HepG2 (cell line): ENCODE data around the gene SSR2. TPM values are rescaled to one million over a fixed set of nuclear protein-coding genes. Genes with fewer than 3 reads are reported as not detected.

Source experiments
- ATAC-seq: fragments of 200-7000 bp; cut with Tn5 transposase; 3 replicates; pipeline ENCODE4 v1.9.1; 2020; ENCODE audit warnings: mild to moderate bottlenecking, moderate library complexity
- BruUV-seq: library from RNA; stranded (reverse); fragments of 400-500 nt; replicated peaks from 2 replicates; lab custom pipeline; 2021; lab: Mats Ljungman, UMichigan
- CTCF ChIA-PET: fragments of 300-600 bp; formaldehyde crosslinking; extraction: SDS; loops from one replicate; lab custom pipeline; 2021; ENCODE audit warnings: low total read pairs, inconsistent platforms, low intra/inter-chr PET ratio; lab: Yijun Ruan, JAX
- POLR2A ChIA-PET: fragments of 350-600 bp; sonication (Branson Sonifier 250); formaldehyde crosslinking; loops from one replicate; lab custom pipeline; 2020; ENCODE audit warnings: antibody characterized with exemption, inconsistent platforms; lab: Yijun Ruan, JAX
- DNase-seq: peaks from one replicate; pipeline ENCODE4 v3.0.0-alpha.2; 2015; ENCODE audit warnings: low spot score
- FAIRE-seq: peaks from 3 replicates; lab custom pipeline; 2011; peaks lifted over from hg19 to GRCh38; lab: Jason Lieb, UNC
- H2AFZ ChIP-seq: one replicate; pipeline ENCODE4 v1.6.1; 2011; ENCODE audit warnings: low read length, inconsistent platforms
- H3K27ac ChIP-seq: fragments of 300-600 bp; 3 replicates; pipeline ENCODE4 v1.8.0; 2011; ENCODE audit warnings: mixed run types, mild to moderate bottlenecking, mixed read lengths, low read length, inconsistent platforms; ENCODE audit not compliant: insufficient read depth; ENCODE audit errors: extremely low read length
- H3K27me3 ChIP-seq, 2 experiments: fragments of 200-600 bp in 1 of 2; 2 replicates in 1 of 2; 3 replicates in 1 of 2; pipeline versions ENCODE4 v1.6.0 to v1.8.0; 2011; ENCODE audit warnings: low read length in 2 of 2, mild to moderate bottlenecking in 2 of 2, moderate library complexity in 2 of 2, inconsistent platforms in 1 of 2; ENCODE audit not compliant: insufficient read depth in 2 of 2, control insufficient read depth in 1 of 2
- H3K36me3 ChIP-seq, 2 experiments: fragments of 200-600 bp in 1 of 2; replicated peaks in 1 of 2; 2 replicates in 1 of 2; 3 replicates in 1 of 2; pipeline versions ENCODE4 v1.5.1 to v1.8.0; 2011; ENCODE audit warnings: low read length in 2 of 2, inconsistent platforms in 1 of 2; ENCODE audit not compliant: insufficient read depth in 2 of 2, control insufficient read depth in 1 of 2
- H3K4me1 ChIP-seq: 2 replicates; pipeline ENCODE4 v1.5.1; 2012; ENCODE audit warnings: low read length, inconsistent platforms; ENCODE audit not compliant: insufficient read depth
- H3K4me2 ChIP-seq: 2 replicates; pipeline ENCODE4 v1.6.0; 2011; ENCODE audit warnings: low read depth, low read length, inconsistent platforms
- H3K4me3 ChIP-seq, 3 experiments: fragments of 200-600 bp in 1 of 3; sonication (generic), shearing (Covaris generic) in 1 of 3; replicated peaks in 1 of 3; 2 replicates each; pipeline ENCODE4 v1.5.1; 2011 to 2016; ENCODE audit warnings: low read length in 3 of 3, inconsistent platforms in 2 of 3, low read depth in 2 of 3, mild to moderate bottlenecking in 2 of 3, control low read depth in 1 of 3, mixed read lengths in 1 of 3; ENCODE audit not compliant: insufficient read depth in 1 of 3
- H3K79me2 ChIP-seq: one replicate; pipeline ENCODE4 v1.6.1; 2011; ENCODE audit warnings: low read length, inconsistent platforms; ENCODE audit not compliant: insufficient read depth
- H3K9ac ChIP-seq: 2 replicates; pipeline ENCODE4 v1.6.0; 2011; ENCODE audit warnings: mild to moderate bottlenecking, low read depth, low read length, inconsistent platforms; ENCODE audit not compliant: insufficient read depth
- H3K9me3 ChIP-seq: 2 replicates; pipeline ENCODE4 v1.5.1; 2012; ENCODE audit warnings: mild to moderate bottlenecking, low read length
- H4K20me1 ChIP-seq: 2 replicates; pipeline ENCODE4 v1.6.0; 2011; ENCODE audit warnings: inconsistent platforms, mild to moderate bottlenecking, low read length, moderate library complexity; ENCODE audit not compliant: insufficient read depth
- HCFC1 ChIP-seq: fragments of 150-350 bp; IDR thresholded peaks from 2 replicates; pipeline ENCODE4 v1.6.1; 2014; ENCODE audit warnings: low read depth, low read length
- MYPOP ChIP-seq: sonication (generic); formaldehyde crosslinking; IDR thresholded peaks from 2 replicates; pipeline ENCODE4 v1.8.1; 2023; ENCODE audit warnings: mild to moderate bottlenecking, moderate library complexity, missing genetic modification reagents
- SALL2 ChIP-seq: sonication (generic); formaldehyde crosslinking; IDR thresholded peaks from 2 replicates; pipeline ENCODE4 v1.8.1; 2023; ENCODE audit warnings: mild to moderate bottlenecking, missing genetic modification reagents, inconsistent platforms
- TFDP2 ChIP-seq: sonication (generic); formaldehyde crosslinking; IDR thresholded peaks from 2 replicates; pipeline ENCODE4 v1.4.0; 2020; ENCODE audit warnings: missing genetic modification reagents
- ZFP91 ChIP-seq: sonication (generic); formaldehyde crosslinking; IDR thresholded peaks from 2 replicates; pipeline ENCODE4 v1.9.0; 2022; ENCODE audit warnings: missing genetic modification reagents, mild to moderate bottlenecking, borderline replicate concordance
- ZNF614 ChIP-seq: IDR thresholded peaks from 2 replicates; pipeline ENCODE4 v1.6.1; 2018; ENCODE audit warnings: missing biosample characterization, missing genetic modification reagents, inconsistent platforms, borderline replicate concordance
- ZNF737 ChIP-seq: sonication (generic); formaldehyde crosslinking; IDR thresholded peaks from 2 replicates; pipeline ENCODE4 v1.5.0; 2020; ENCODE audit warnings: missing genetic modification reagents, mild to moderate bottlenecking, borderline replicate concordance
- WGBS: methylation state at CpG from one replicate; pipeline ENCODE4 v1.1.6; 2017; ENCODE audit warnings: low lambda C conversion rate; 5-methylcytosine and 5-hydroxymethylcytosine counted together
- in situ Hi-C: cut with HindIII; loops from 2 replicates; pipeline ENCODE4 v1.10.0; 2017; ENCODE audit warnings: low pct_unique_long_range_greater_than_20kb; ENCODE audit not compliant: extremely low pct_ligation_motif_present
- intact Hi-C: fragments of 100-400 bp; cut with micrococcal nuclease; formaldehyde crosslinking; loops from one replicate; pipeline ENCODE4 v1.10.0; 2022; ENCODE audit not compliant: unreplicated experiment
- polyA plus RNA-seq, 8 experiments: library from polyadenylated mRNA; depleted of rRNA in 3 of 8; stranded (reverse) in 7 of 8; unstranded in 1 of 8; fragments of >200 nt; fragmentation: Illumina TruSeq in 4 of 8; extraction: Trizol in 4 of 8; gene quantifications; 2 replicates each; pipeline versions ENCODE4 v1.2.1 to v1.2.3, GENCODE V29; 2011 to 2016; ENCODE audit warnings: low read depth in 4 of 8, missing spikeins in 1 of 8, mixed read lengths in 1 of 8; ENCODE audit not compliant: insufficient read depth in 1 of 8
- total RNA-seq, 5 experiments: library from RNA; depleted of rRNA; stranded (reverse); fragments of >200 nt; fragmentation: Illumina TruSeq; extraction: Trizol; gene quantifications; 2 replicates each; pipeline ENCODE4 v1.2.3, GENCODE V29; 2016; ENCODE audit warnings: low read depth in 1 of 5
- TF ChIP-seq, protein P1 (sequence below): sonication (generic); formaldehyde crosslinking; IDR thresholded peaks from 2 replicates; pipeline ENCODE4 v1.5.1; 2020; ENCODE audit warnings: mild to moderate bottlenecking, missing genetic modification reagents, borderline replicate concordance

The SSR2 gene
- total and polyA plus RNA-seq, 2 of the 13 experiments (the other 11 are each of a cell fraction or from before 2014, with no cell fraction given), result 284 to 461 TPM

DNA sequence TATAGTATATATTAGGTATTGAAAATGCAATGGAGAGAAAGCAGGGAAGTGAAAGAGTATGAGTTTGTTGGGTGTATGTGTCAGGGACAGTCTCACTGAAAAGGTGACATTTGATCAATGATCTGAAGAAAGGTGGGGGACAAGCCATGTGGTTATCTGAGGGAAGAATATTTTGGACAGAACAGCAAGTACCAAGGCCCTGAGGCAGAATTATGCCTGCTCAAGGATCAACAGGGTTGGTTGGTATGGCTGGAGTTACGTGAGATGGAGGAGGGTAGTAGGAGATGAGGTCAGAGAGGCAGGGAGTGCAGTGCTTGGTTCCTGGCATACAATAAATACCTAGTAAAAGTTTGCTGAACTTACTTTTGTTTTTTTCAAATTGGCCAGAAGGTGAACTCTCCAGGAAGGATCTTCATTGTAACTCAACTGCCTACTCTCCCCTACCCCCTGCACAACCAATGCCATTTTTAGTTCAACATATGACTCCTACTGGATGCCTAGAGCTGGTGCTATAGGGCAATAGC is 35.6 kb upstream of the SSR2 start:
- peaks cover 18% of the 10 kb centered on the region for H3K79me2 ChIP-seq
- BruUV-seq, result no TSS peak
- in situ Hi-C loops (no loop called here), intact Hi-C loops (no loop called here)
- no peaks in the 10 kb centered on the region; a peak in 1 of 5 replicates for H3K27me3 ChIP-seq
- DNase-seq, result no peak
- no peak overlapping the region for H3K9ac ChIP-seq
- peaks cover 0 to 9% of the 10 kb centered on the region in 2 experiments; a peak in 2 of 5 replicates for H3K36me3 ChIP-seq
- peaks cover 31% of the 10 kb centered on the region for H3K4me1 ChIP-seq
- no peaks in the 10 kb centered on the region for H3K9me3 ChIP-seq
- no peak for TF ChIP-seq ZFP91 (CRISPR knock-in tag)
- TF ChIP-seq ZNF614, result no peak
- TF ChIP-seq HCFC1, result no peak
- no peak for TF ChIP-seq ZNF737 (CRISPR knock-in tag)
- TF ChIP-seq, protein P1, sequence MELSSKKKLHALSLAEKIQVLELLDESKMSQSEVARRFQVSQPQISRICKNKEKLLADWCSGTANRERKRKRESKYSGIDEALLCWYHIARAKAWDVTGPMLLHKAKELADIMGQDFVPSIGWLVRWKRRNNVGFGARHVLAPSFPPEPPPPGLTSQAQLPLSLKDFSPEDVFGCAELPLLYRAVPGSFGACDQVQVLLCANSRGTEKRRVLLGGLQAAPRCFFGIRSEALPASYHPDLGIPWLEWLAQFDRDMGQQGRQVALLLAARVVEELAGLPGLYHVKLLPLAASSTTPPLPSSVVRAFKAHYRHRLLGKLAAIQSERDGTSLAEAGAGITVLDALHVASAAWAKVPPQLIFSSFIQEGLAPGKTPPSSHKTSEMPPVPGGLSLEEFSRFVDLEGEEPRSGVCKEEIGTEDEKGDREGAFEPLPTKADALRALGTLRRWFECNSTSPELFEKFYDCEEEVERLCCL (CRISPR knock-in tag), result no peak
- TF ChIP-seq MYPOP (CRISPR knock-in tag), result no peak
- no peak for TF ChIP-seq TFDP2 (CRISPR knock-in tag)
- no peak for TF ChIP-seq SALL2 (CRISPR knock-in tag)
- ChIA-PET POLR2A (no interaction called here), CTCF (no interaction called here)
- no peaks in the 10 kb centered on the region for H4K20me1 ChIP-seq
- no peak overlapping the region for H2AFZ ChIP-seq
- WGBS, result 89% methylated on average over 1 of the region's 1 CpG
- H3K4me2 ChIP-seq, result no peak overlapping the region
- no peak overlapping the region for H3K27ac ChIP-seq
- H3K4me3 ChIP-seq, result no peak overlapping the region
- no peak for FAIRE-seq
- ATAC-seq, result no peak
